ENCODE measurements around the gene ATP1B2.

The ATP1B2 gene, protein sequence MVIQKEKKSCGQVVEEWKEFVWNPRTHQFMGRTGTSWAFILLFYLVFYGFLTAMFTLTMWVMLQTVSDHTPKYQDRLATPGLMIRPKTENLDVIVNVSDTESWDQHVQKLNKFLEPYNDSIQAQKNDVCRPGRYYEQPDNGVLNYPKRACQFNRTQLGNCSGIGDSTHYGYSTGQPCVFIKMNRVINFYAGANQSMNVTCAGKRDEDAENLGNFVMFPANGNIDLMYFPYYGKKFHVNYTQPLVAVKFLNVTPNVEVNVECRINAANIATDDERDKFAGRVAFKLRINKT
- long read RNA-seq: 0 reads

DNA sequence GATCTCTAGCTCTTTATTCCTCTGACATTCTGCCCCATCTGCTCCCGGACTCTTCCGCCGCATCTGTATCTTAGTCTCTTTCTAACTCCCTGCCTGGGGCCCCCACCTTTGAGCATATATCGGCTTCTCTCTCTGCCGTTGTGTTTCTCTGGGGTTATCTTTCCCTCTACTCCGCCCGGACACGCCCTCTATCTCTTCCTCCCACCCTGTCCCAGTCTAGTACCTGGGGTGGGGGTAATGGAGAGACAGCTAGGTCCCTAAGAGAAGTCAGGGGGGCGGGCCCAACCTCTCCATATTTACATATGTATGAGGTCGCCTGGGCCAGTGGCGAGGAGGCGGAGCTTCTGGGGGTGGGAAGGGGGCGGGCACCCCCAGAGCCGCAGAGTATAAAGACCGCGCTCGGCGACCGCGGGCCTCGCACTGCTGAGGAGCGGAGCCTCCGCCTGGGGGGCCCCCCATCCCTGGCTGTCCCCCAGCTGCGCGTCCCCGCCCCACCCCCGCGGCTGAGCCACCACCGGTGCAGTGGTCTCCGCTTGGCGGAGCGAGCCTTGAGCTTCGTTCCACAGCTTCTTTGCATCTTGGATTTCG, at the start of gene ATP1B2:
ATP1B2 (plus strand) TSS at position 418 of the 588 bp plus-strand sequence. CDS start 593 bp downstream, outside the sequence.
- H3K4me3 ChIP-seq (replicated peaks; ENCODE audit: insufficient read depth, low read length): no peak within 1 kb of the TSS
- no peak for DNase-seq (ENCODE audit: low read depth in 1 of 2, low spot score in 1 of 2)
- TF ChIP-seq GABPA (IDR thresholded peaks at IDR 0.05; ENCODE audit: low read depth) (no peak), POLR2AphosphoS5 (IDR thresholded peaks at IDR 0.05; ENCODE audit: low read depth) (no peak), SPI1 (IDR thresholded peaks at IDR 0.05; ENCODE audit: borderline replicate concordance, low read depth) (no peak)
- TF ChIP-seq, protein P1, sequence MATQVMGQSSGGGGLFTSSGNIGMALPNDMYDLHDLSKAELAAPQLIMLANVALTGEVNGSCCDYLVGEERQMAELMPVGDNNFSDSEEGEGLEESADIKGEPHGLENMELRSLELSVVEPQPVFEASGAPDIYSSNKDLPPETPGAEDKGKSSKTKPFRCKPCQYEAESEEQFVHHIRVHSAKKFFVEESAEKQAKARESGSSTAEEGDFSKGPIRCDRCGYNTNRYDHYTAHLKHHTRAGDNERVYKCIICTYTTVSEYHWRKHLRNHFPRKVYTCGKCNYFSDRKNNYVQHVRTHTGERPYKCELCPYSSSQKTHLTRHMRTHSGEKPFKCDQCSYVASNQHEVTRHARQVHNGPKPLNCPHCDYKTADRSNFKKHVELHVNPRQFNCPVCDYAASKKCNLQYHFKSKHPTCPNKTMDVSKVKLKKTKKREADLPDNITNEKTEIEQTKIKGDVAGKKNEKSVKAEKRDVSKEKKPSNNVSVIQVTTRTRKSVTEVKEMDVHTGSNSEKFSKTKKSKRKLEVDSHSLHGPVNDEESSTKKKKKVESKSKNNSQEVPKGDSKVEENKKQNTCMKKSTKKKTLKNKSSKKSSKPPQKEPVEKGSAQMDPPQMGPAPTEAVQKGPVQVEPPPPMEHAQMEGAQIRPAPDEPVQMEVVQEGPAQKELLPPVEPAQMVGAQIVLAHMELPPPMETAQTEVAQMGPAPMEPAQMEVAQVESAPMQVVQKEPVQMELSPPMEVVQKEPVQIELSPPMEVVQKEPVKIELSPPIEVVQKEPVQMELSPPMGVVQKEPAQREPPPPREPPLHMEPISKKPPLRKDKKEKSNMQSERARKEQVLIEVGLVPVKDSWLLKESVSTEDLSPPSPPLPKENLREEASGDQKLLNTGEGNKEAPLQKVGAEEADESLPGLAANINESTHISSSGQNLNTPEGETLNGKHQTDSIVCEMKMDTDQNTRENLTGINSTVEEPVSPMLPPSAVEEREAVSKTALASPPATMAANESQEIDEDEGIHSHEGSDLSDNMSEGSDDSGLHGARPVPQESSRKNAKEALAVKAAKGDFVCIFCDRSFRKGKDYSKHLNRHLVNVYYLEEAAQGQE (IDR thresholded peaks at IDR 0.05; ENCODE audit: insufficient replicate concordance, low read depth): no peak
- TF ChIP-seq, protein P2, sequence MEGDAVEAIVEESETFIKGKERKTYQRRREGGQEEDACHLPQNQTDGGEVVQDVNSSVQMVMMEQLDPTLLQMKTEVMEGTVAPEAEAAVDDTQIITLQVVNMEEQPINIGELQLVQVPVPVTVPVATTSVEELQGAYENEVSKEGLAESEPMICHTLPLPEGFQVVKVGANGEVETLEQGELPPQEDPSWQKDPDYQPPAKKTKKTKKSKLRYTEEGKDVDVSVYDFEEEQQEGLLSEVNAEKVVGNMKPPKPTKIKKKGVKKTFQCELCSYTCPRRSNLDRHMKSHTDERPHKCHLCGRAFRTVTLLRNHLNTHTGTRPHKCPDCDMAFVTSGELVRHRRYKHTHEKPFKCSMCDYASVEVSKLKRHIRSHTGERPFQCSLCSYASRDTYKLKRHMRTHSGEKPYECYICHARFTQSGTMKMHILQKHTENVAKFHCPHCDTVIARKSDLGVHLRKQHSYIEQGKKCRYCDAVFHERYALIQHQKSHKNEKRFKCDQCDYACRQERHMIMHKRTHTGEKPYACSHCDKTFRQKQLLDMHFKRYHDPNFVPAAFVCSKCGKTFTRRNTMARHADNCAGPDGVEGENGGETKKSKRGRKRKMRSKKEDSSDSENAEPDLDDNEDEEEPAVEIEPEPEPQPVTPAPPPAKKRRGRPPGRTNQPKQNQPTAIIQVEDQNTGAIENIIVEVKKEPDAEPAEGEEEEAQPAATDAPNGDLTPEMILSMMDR (IDR thresholded peaks at IDR 0.05; ENCODE audit: insufficient read depth, low read length): no peak
- H3K27ac ChIP-seq (replicated peaks): no peak within 1 kb of the TSS
- H3K27me3 ChIP-seq (ENCODE audit: insufficient read depth, poor library complexity, severe bottlenecking): no peaks in the 10 kb centered on the region

DNA sequence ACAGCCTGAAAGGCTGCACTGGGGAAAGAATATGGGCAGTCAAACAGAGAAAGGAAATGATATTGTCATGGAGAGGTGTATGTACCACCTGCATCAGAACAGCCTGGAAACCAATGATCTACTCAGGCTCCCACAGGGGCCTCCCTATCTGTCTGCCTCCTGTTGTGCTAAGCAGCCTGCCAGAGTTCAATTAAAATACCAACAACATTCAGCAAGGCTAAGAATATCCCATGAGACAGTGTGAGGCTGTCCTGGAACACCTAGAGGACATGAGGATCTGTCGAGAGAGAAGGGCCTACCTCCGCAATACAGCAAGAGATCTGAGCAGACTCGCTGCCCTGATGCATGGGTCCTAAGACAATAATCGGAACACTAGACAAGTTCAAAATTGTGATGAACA, 44.4 kb upstream of the ATP1B2 start:
- DNase-seq (ENCODE audit: low read depth in 1 of 2, low spot score in 1 of 2): no peak
- Histone ChIP-seq H3K4me3 (replicated peaks; ENCODE audit: insufficient read depth, low read length) (no peak overlapping the region), H3K27ac (replicated peaks) (no peak overlapping the region), H3K27me3 (ENCODE audit: insufficient read depth, poor library complexity, severe bottlenecking) (no peaks in the 10 kb centered on the region)
- TF ChIP-seq, protein P1 (IDR thresholded peaks at IDR 0.05; ENCODE audit: insufficient replicate concordance, low read depth): no peak
- TF ChIP-seq, protein P2 (IDR thresholded peaks at IDR 0.05; ENCODE audit: insufficient read depth, low read length): no peak

DNA sequence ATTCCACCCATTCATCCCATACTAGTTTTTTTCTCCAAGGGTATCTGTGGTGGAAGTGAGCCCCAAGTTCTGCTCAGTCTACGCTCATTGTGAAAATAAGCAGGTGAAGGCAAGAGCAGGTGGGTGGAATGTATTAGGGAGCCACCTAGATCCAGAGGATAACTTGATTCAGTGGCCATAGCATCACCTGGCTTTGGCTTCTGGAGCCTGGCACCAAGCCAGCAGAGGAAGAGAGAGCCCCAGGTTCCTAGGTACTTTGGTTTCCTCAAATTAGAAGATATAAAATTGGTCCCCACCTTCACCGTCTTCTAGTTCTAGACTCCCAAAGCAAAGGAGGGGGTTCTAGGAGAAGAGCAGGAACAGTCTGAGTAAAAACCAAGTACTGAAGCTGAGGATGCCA, 40.1 kb upstream of the ATP1B2 start:
- no peak for DNase-seq (ENCODE audit: low read depth in 1 of 2, low spot score in 1 of 2)
- no peaks in the 10 kb centered on the region for H3K27me3 ChIP-seq (ENCODE audit: insufficient read depth, poor library complexity, severe bottlenecking)
- no peak overlapping the region for H3K4me3 ChIP-seq (replicated peaks; ENCODE audit: insufficient read depth, low read length)
- no peak overlapping the region for H3K27ac ChIP-seq (replicated peaks)
- no peak for TF ChIP-seq GABPA (IDR thresholded peaks at IDR 0.05; ENCODE audit: low read depth)
- no peak for TF ChIP-seq POLR2AphosphoS5 (IDR thresholded peaks at IDR 0.05; ENCODE audit: low read depth)
- no peak for TF ChIP-seq SPI1 (IDR thresholded peaks at IDR 0.05; ENCODE audit: borderline replicate concordance, low read depth)
- TF ChIP-seq, protein P1 (IDR thresholded peaks at IDR 0.05; ENCODE audit: insufficient replicate concordance, low read depth): no peak
- TF ChIP-seq, protein P2 (IDR thresholded peaks at IDR 0.05; ENCODE audit: insufficient read depth, low read length): no peak

Data from HL-60 (cell line).